GM19397 (cell line): ENCODE measurements around the gene HSPA12A.

ENCODE experiments used
- ATAC-seq: cut with Tn5 transposase; IDR thresholded peaks from one replicate; pipeline ENCODE4 v1.9.1; 2021; ENCODE audit warnings: mild to moderate bottlenecking, moderate library complexity; ENCODE audit not compliant: unreplicated experiment

The HSPA12A gene

GRCh38 chr10:116636385-116636784 lies 106.0 kb downstream of the HSPA12A start:
- no peak for ATAC-seq

- no peak for ATAC-seq
These were observed 108.0 kb downstream of the HSPA12A start for GRCh38 chr10:116634126-116634975.

GRCh38 chr10:116633216-116633600 lies 109.2 kb downstream of the HSPA12A start:
- no peak for ATAC-seq

GRCh38 chr10:116632596-116633215 lies 109.7 kb downstream of the HSPA12A start:
- no peak for ATAC-seq

GRCh38 chr10:116631871-116632295 lies 110.5 kb downstream of the HSPA12A start:
- ATAC-seq, result no peak

- no peak for ATAC-seq
These were observed 112.3 kb downstream of the HSPA12A start for GRCh38 chr10:116630020-116630419.

- ATAC-seq, result no peak
These were observed 113.0 kb downstream of the HSPA12A start for GRCh38 chr10:116629340-116629739.

GRCh38 chr10:116627386-116627933 lies 114.9 kb downstream of the HSPA12A start:
- ATAC-seq, result no peak

- no peak for ATAC-seq
These were observed 115.6 kb downstream of the HSPA12A start for GRCh38 chr10:116626815-116627214.

GRCh38 chr10:116625845-116626244 lies 116.5 kb downstream of the HSPA12A start:
- no peak for ATAC-seq

- ATAC-seq, result no peak
These were observed 120.3 kb downstream of the HSPA12A start for GRCh38 chr10:116621934-116622655.

- ATAC-seq, result no peak
These were observed 120.9 kb downstream of the HSPA12A start for GRCh38 chr10:116621476-116621875.
